Measurements from ENCODE around the gene GPR132.

GPR132 gene

DNA sequence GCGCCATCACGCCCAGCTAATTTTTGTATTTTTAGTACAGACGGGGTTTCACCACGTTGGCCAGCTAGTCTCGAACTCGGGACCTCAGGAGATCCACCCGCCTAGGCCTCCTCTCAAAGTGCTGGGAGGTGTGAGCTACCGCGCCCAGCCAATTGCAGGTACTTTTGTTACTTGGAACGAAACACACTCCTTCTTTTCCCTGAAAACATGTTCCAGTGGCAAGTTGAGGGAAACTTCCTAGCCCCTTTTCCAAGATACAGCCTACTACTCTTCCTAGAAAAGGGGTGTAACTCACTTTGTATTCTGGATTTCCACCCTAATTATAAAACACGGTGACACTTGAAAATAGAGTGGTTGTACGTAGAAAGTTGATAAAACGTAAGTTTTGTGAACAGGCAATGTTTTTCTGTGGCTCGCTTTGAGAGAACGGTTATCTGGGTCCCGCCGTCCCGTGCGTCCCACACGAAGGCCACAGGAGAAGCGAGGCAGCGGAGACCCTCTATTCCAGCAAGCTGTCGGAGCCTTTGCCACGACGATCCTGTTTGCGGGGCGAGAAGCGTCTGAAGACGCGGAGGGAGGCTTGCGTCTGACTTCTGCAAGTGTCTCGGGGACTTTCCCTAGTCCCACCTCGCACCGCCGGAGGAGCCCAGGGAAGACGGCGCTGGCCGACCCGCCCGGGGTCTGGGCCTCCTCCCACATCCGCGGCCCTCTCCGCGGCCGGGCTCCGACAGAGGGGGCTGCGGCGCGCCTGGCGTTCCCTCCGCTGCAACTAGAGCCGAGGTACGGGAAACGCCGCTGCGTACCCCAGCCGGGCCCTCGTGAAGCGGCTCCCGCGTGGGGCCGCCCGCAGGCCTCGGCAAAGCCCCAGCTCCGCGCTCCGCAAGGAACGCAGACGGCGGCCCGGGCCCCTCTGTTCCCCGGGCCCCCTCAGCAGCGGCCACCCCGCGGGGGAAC is 45.1 kb downstream of the GPR132 start:
- H3K4me3 Mint-ChIP-seq = peak overlapping the region; percentile 97
- no peaks in the 10 kb centered on the region for H3K9me3 Mint-ChIP-seq
- DNase-seq (ENCODE audit: low spot score in 2 of 2) (peak; percentile 49 to 84), ATAC-seq (peak; percentile 41)
- H3K36me3 Mint-ChIP-seq = peaks cover 53% of the 10 kb centered on the region
- H3K4me1 Mint-ChIP-seq = peaks cover 78% of the 10 kb centered on the region
- H3K27ac Mint-ChIP-seq = peak overlapping the region; percentile 84

DNA sequence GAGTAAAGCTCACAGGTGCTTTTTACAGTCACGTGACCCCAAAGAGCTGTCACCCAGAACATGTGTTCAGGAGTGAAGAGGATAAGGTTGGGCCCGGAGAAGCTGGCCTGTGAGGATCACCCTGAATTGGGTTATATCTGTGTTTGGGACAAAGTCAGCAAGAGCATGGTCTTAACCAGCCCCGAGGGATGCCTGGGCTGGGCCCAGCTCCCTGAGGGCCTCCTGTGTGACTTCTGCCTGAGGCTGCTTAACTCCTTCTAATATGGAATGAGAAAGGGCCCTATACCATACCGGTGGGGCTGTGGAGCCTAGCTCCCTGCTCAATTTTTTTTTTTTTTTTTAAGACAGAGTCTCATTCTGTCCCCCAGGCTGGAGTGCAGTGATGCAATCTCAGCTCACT is 46.8 kb downstream of the GPR132 start:
- Mint-ChIP-seq H3K4me1 (peaks cover 84% of the 10 kb centered on the region), H3K36me3 (peaks cover 64% of the 10 kb centered on the region), H3K9me3 (no peaks in the 10 kb centered on the region), H3K27ac (peak overlapping the region; percentile 84), H3K4me3 (peak overlapping the region; percentile 97)
- DNase-seq (ENCODE audit: low spot score in 2 of 2) (no peak), ATAC-seq (no peak)

DNA sequence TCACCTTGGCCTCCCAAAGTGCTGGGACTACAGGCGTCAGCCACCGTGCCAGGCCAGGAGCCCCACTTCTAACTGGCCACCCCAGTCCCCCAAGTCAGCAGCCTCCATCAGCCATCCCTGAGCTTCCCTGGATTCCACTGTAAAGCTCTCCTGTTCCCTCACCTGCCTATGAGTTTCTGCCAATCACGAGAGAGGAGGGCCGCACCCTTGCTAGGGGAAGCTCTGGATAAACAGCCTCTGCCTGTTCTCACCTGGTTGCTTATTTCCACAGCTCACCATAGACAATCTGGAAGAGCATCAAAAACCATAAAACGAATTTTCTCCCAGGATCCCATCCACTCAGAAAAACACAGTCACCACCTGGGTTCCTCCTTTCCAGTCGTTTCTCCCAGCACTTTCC is 49.3 kb downstream of the GPR132 start:
- Mint-ChIP-seq H3K27ac (peak overlapping the region; percentile 88), H3K4me3 (peak overlapping the region; percentile 97), H3K4me1 (peaks cover 82% of the 10 kb centered on the region), H3K36me3 (peaks cover 83% of the 10 kb centered on the region), H3K9me3 (no peaks in the 10 kb centered on the region)
- ATAC-seq (no peak), DNase-seq (ENCODE audit: low spot score in 2 of 2) (no peak)

DNA sequence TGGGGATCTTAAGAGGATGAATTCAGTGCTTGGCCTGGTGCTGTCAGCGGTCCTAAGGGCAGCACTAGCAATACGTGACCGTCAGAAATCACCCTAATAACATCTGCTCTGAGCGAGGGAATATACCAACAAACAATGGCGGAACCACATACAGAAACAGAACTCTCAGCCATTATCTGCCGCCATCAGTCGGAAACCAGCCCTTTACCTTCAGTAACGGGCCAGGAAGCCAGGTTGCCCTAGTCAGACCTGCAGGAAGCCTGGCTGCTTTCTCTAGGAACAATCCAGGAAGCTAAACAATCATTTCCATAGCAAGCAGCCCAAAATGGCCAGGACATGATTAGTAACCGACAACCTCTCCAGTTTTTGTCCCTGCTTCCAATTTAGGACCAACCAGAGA is 50.0 kb downstream of the GPR132 start:
- H3K36me3 Mint-ChIP-seq = peaks cover 88% of the 10 kb centered on the region
- peaks cover 82% of the 10 kb centered on the region for H3K4me1 Mint-ChIP-seq
- ATAC-seq (no peak), DNase-seq (ENCODE audit: low spot score in 2 of 2) (no peak)
- peak overlapping the region; percentile 88 for H3K27ac Mint-ChIP-seq
- peak overlapping the region; percentile 97 for H3K4me3 Mint-ChIP-seq
- no peaks in the 10 kb centered on the region for H3K9me3 Mint-ChIP-seq

DNA sequence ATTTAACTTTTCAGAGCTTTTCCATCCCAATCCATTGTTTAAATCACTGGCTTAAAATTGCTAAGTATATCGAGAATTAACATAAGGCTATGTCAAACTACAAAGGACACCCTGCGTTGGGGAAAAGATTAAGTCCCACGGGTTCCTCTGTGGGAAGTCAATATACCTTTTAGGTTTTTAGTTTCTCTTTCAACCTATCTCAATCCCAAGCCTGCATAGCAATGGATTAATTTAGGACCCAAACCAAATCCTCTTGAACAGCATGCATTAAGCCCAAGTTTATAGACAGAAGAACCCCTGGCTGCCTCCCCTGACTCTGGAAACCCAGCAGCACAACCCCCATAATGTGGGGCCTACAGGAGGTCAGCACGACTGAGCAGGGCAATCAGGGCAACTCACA is 50.6 kb downstream of the GPR132 start:
- Mint-ChIP-seq H3K4me1 (peaks cover 76% of the 10 kb centered on the region), H3K36me3 (peaks cover 88% of the 10 kb centered on the region), H3K9me3 (no peaks in the 10 kb centered on the region), H3K4me3 (peak overlapping the region; percentile 97), H3K27ac (peak overlapping the region; percentile 88)
- DNase-seq (ENCODE audit: low spot score in 2 of 2) = no peak
- ATAC-seq = no peak

DNA sequence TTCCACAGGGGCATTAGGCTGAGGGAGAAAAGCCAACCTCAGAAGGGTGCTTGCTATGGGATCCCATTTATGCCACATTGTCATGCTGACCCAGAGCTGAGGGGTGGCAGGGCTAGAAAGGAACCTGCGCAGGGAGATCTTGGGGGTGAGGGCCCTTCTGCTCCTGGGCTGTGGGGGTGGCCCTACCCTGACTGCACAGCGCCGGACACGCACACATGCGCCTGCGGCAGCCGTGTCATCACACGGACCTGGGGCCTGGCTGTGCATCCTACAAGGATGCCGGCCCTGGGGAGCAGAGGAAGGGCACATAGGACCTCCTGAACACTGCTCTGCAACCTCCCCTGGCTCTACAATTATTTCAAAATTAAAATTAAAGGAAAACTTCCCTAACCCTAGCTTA is 51.2 kb downstream of the GPR132 start:
- DNase-seq (ENCODE audit: low spot score in 2 of 2) (no peak), ATAC-seq (no peak)
- Mint-ChIP-seq H3K4me1 (peaks cover 70% of the 10 kb centered on the region), H3K36me3 (peaks cover 88% of the 10 kb centered on the region), H3K9me3 (no peaks in the 10 kb centered on the region), H3K4me3 (peak overlapping the region; percentile 97), H3K27ac (peak overlapping the region; percentile 88)

DNA sequence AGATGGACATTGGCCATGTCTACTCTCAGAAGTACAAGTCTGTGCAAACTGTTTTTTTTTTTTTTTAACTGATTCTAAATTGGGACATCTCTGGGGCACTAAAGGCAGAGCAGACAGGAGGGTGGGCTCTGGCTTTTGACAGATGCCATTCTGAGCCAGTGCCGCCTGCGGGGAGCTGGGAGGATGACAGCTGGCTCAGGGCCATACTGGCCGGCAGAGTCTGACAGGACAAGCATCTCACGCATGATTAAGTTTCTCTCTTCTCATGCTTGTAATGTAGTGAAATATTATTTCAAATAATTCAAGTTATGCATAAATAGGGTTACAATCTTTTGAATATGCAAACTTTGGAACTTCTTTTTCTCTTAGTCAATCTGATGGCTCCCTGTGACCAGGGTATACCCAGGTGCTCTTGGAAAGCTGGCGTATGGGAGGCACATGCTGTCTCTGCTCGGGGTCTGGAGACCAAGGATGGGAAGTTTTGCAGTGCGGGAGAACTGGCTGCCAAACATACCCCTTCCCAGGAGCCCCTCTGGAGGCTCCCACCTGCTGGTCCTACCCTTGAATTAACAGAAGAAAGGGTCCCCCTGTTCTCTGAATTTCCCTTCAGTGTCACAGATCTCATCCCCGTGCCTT is 52.0 kb downstream of the GPR132 start:
- peaks cover 62% of the 10 kb centered on the region for H3K4me1 Mint-ChIP-seq
- peak overlapping the region; percentile 88 for H3K27ac Mint-ChIP-seq
- H3K36me3 Mint-ChIP-seq = peaks cover 88% of the 10 kb centered on the region
- no peak for ATAC-seq
- peak overlapping the region; percentile 97 for H3K4me3 Mint-ChIP-seq
- no peaks in the 10 kb centered on the region for H3K9me3 Mint-ChIP-seq
- no peak for DNase-seq (ENCODE audit: low spot score in 2 of 2)

DNA sequence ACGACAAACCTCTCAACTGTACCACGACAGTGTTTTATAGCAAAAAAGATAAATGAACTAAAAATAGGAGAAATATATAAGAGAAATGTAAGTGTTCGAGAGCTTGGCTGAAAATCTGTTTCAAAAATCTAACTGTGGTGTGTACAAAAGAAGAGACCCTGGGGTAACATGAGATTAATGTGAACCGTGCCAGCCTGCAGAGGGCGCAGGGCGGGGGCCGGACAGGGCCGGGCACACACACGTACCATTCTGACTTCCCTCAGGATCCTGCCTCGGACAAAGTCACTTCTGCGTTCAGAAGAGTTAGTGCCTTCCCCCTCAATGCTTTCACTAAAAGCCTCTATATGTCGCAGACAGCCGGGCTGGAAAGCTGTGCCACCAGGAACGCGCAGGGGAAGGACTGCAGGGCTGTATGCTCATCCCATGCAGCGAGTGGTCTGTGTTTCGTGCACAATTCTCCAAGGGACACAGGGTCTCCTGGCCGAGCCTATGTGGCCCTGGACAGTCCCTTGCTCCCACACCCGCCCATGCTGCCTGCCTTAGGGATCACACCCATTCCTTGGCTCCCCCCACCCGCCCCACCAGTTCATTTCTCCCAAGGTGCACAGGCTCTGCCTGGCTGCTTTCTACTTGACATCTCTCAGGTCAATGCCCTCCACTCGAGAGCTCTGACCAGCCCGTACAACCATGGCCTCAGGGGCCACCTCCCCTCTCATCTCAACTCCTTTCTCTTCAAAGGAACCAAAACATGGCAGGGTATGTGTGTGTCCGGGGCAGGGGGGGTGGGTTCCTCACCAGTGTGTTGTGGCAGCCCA is 52.9 kb downstream of the GPR132 start:
- Mint-ChIP-seq H3K27ac (peak overlapping the region; percentile 88), H3K36me3 (peaks cover 86% of the 10 kb centered on the region), H3K4me3 (no peak overlapping the region), H3K4me1 (peaks cover 54% of the 10 kb centered on the region), H3K9me3 (no peaks in the 10 kb centered on the region)
- no peak for DNase-seq (ENCODE audit: low spot score in 2 of 2)
- ATAC-seq = no peak

DNA sequence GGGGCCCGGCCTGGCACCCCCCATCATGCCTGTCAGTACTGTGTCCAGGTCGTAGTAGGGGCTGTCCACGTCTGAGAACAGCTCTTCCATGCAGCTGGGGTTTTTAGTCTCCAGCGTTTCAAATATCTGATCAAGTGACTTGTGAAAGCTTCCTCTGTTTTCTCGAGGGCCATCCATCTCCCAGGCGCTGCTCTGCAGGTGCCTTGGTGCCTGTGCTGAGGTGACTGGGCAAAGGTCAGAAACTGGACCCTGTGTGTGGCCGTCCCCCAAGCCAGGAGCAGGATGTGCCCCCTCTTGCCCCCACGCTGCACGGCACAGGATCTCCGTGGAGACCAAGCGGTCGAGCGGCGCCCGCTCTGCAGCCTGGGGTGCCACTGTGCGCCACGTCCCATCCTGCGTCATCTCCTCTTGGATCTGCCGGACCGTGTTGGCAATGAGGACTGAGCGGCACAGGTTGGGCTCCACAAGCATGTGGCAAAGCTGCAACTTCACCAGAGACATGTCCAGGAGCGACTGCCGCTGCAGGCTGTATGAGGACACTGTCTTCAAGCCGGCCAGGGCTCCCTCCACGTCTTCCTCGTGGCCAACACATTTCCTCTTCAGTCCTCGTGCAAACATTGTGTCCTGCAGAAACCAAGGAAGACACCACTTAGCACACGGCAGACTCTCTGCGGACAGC is 53.8 kb downstream of the GPR132 start:
- peak overlapping the region; percentile 37 for H3K27ac Mint-ChIP-seq
- ATAC-seq = no peak
- peaks cover 86% of the 10 kb centered on the region for H3K36me3 Mint-ChIP-seq
- no peak for DNase-seq (ENCODE audit: low spot score in 2 of 2)
- peaks cover 48% of the 10 kb centered on the region for H3K4me1 Mint-ChIP-seq
- no peaks in the 10 kb centered on the region for H3K9me3 Mint-ChIP-seq
- no peak overlapping the region for H3K4me3 Mint-ChIP-seq

DNA sequence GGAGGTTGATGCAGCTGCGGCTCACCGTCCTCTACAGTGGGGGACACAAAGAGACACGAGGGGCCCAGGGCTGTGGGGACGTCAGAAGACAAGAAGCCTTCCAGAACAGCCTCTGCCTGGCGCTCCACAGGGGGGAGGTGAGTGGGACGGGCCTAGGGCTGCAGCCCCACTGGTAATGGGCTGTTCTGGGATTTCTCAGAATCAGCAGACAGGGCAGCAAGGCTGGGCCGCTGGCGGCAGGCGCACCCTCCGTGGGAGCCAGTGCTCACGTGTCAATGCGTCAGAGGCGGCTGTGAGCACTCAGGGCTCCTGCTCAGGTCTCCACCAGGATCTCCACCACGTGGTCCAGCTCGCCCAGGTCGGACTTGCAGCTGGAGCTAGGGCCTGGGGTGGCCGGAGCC is 54.3 kb downstream of the GPR132 start:
- ATAC-seq = no peak
- no peak overlapping the region for H3K4me3 Mint-ChIP-seq
- no peak for DNase-seq (ENCODE audit: low spot score in 2 of 2)
- peaks cover 86% of the 10 kb centered on the region for H3K36me3 Mint-ChIP-seq
- no peak overlapping the region for H3K27ac Mint-ChIP-seq
- H3K9me3 Mint-ChIP-seq = no peaks in the 10 kb centered on the region
- H3K4me1 Mint-ChIP-seq = peaks cover 42% of the 10 kb centered on the region

DNA sequence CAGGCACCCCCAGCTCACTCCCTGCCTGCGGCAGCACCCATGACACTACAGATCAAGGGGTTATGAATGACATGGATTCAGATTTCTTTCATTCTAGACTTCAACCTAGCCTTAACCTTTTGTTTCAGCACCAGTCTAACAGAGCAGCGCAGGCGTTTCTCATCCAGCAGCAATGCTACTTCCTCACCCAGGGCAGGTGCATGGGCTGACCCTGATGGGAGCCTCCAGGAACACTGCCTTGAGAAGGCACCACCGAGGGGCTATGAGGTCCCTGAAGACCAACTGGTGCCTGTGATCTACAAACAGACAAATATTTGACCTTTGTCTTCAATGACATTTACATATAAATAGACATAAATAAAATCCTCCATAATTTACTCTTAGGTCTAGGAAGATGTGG is 55.1 kb downstream of the GPR132 start:
- no peak overlapping the region for H3K4me3 Mint-ChIP-seq
- ATAC-seq (no peak), DNase-seq (ENCODE audit: low spot score in 2 of 2) (no peak)
- peaks cover 34% of the 10 kb centered on the region for H3K4me1 Mint-ChIP-seq
- peaks cover 84% of the 10 kb centered on the region for H3K36me3 Mint-ChIP-seq
- no peaks in the 10 kb centered on the region for H3K9me3 Mint-ChIP-seq
- no peak overlapping the region for H3K27ac Mint-ChIP-seq

DNA sequence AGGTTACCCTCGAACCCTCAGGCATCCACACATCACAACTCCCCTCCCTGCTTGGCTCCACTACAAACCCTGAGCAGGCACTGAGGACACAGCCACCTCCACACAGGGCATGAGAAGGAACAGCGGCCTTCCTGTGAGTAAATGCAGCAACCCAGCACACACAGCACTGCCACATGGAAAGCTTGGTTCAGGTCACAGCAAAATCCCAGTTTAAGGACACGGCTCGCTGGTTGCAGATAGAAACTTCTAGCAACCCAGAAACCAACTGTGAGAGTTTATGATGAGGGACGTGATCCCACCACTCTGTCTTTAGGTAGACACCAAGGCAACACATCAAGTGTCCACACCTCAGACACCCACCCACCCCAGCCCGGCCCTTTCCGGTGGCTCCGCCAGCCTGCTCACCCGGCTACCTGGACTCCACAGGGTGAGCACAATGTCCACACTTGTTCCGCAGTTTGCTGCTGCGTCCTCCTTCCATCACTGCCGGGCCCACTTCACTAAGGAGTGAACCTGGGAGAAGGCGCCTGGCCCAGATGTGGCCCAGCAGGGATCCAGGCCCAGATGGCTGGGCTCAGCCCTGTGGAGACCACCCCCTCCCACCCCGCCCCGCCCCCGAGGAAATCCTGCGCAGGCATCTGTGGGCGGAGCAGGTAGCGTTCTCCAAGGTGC is 57.5 kb downstream of the GPR132 start:
- Mint-ChIP-seq H3K36me3 (peaks cover 72% of the 10 kb centered on the region), H3K27ac (no peak overlapping the region), H3K4me3 (no peak overlapping the region), H3K9me3 (no peaks in the 10 kb centered on the region), H3K4me1 (peaks cover 10% of the 10 kb centered on the region)
- ATAC-seq (peak; percentile 6), DNase-seq (ENCODE audit: low spot score in 2 of 2) (no peak)

DNA sequence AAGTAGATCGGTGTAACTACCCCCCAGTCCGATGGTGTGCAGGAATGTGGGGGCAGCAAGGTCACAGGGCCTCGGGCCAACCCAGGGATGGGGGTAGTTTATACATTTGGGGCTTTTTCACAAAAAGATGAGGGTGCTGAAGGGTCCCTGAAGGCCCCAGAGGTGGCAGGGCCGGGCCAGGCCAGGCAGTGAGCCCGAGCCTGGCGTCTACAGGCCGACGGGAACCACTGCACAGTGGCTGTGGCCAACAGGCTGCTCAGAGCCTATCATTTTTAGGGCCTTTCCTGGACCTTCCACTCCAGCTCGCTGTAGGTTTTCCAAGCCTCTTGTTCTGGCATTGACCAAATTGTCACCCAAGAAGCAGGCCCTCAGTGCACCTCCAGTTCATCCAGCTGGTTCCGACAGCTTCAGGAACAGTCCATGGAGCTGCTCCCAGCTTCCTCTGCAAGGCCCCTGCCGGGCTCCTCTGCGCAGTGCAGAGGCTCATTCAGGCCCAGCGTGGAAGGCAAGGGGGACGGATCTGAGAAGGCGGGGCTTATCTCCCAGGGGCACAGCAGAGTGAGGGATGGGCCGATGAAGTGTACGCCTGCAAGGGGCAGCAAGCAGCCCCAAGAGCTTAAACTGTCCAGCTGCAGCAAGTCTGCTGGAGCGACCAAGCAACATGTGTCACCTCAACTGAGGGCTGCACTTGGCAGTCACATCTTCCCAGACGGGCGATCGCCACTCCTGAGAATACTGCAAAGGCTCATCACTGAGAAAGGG is 58.2 kb downstream of the GPR132 start:
- Mint-ChIP-seq H3K4me1 (peaks cover 3% of the 10 kb centered on the region), H3K36me3 (peaks cover 65% of the 10 kb centered on the region), H3K4me3 (no peak overlapping the region), H3K9me3 (no peaks in the 10 kb centered on the region), H3K27ac (peak overlapping the region; percentile 68)
- DNase-seq (ENCODE audit: low spot score in 2 of 2) (no peak), ATAC-seq (no peak)

Measured in stimulated activated effector memory CD8-positive, alpha-beta T cell treated with anti-CD3 and anti-CD28 coated beads, Interleukin-12 subunit alpha, Interleukin-12 subunit beta, amount 100 ng/mL, for 72 hours (primary cell).